ENCODE data around the gene AIFM2.

- no peak for TF ChIP-seq POLR2A (IDR thresholded peaks at IDR 0.05)
- TF ChIP-seq CTCF (IDR thresholded peaks at IDR 0.05), result no peak
These were observed 7.7 kb downstream of the AIFM2 start for GRCh38 chr10:70124918-70125317.

Data from heart left ventricle (tissue), 13 donors.